ENCODE data around the gene ALDOC. TPM values are rescaled to one million over a fixed set of nuclear protein-coding genes. Genes with fewer than 3 reads are reported as not detected.

The ALDOC gene
- total RNA-seq, 1 donor from 2014 or later: 10.3 TPM

Other genes starting within 250 kb of the ALDOC start
- 69.9 and 70.4 TPM in 2 replicates for gene IFT20, start 241.4 kb downstream of the ALDOC start, total RNA-seq
- 87.0 and 100 TPM in 2 replicates for gene TNFAIP1, start 241.1 kb downstream of the ALDOC start, total RNA-seq
- 78.6 and 79.1 TPM in 2 replicates for gene POLDIP2, start 219.4 kb downstream of the ALDOC start, total RNA-seq
- gene SEBOX, start 211.7 kb downstream of the ALDOC start, total RNA-seq: not detected in 2 replicates
- gene VTN, start 206.6 kb downstream of the ALDOC start, total RNA-seq: 1.4 and 2.7 TPM in 2 replicates
- gene SARM1, start 205.2 kb downstream of the ALDOC start, total RNA-seq: 12.8 and 14.4 TPM in 2 replicates
- 7.4 and 7.9 TPM in 2 replicates for gene SLC46A1, start 170.7 kb downstream of the ALDOC start, total RNA-seq
- gene SLC13A2, start 103.3 kb downstream of the ALDOC start, total RNA-seq: not detected in 2 replicates
- not detected in 2 replicates for gene FOXN1, start 70.5 kb downstream of the ALDOC start, total RNA-seq
- gene UNC119, start 24.3 kb downstream of the ALDOC start, total RNA-seq: 23.1 and 27.7 TPM in 2 replicates
- 71.5 and 88.2 TPM in 2 replicates for gene PIGS, start 5.4 kb downstream of the ALDOC start, total RNA-seq
- 7.0 and 8.7 TPM in 2 replicates for gene SPAG5, start 22.1 kb upstream of the ALDOC start, total RNA-seq
- gene RSKR, start 37.3 kb upstream of the ALDOC start, total RNA-seq: 10.4 and 13.5 TPM in 2 replicates
- 131 and 133 TPM in 2 replicates for gene BLTP2, start 68.3 kb upstream of the ALDOC start, total RNA-seq
- gene SDF2, start 85.0 kb upstream of the ALDOC start, total RNA-seq: 71.2 and 73.3 TPM in 2 replicates
- gene SUPT6H, start 85.3 kb upstream of the ALDOC start, total RNA-seq: 90.1 and 95.9 TPM in 2 replicates
- gene PROCA1, start 135.0 kb upstream of the ALDOC start, total RNA-seq: 2.7 and 3.4 TPM in 2 replicates
- gene RAB34, start 141.0 kb upstream of the ALDOC start, total RNA-seq: 145 and 150 TPM in 2 replicates
- 901 and 1,068 TPM in 2 replicates for gene RPL23A, start 143.1 kb upstream of the ALDOC start, total RNA-seq
- gene TLCD1, start 149.3 kb upstream of the ALDOC start, total RNA-seq: 24.6 and 25.1 TPM in 2 replicates
- 4.3 TPM in 2 replicates for gene NEK8, start 151.9 kb upstream of the ALDOC start, total RNA-seq
- 132 and 143 TPM in 2 replicates for gene TRAF4, start 167.1 kb upstream of the ALDOC start, total RNA-seq

Measured in astrocyte (in vitro differentiated cells and primary cell).